Activated gamma-delta T cell treated with anti-CD3 and anti-CD28 coated beads, Interleukin-2, amount 50 U/mL, for 16 hours (primary cell): ENCODE measurements around the gene GPR84.
"Not testable (repeated sequence)": the region's sequence is repeated elsewhere in the genome, so short reads cannot be mapped to it uniquely, and the experiment has no call there.

Experiments
- DNase-seq: peaks from one replicate; pipeline ENCODE4 v3.0.0-alpha.2; 2020; ENCODE audit warnings: low read depth

Gene GPR84

DNA sequence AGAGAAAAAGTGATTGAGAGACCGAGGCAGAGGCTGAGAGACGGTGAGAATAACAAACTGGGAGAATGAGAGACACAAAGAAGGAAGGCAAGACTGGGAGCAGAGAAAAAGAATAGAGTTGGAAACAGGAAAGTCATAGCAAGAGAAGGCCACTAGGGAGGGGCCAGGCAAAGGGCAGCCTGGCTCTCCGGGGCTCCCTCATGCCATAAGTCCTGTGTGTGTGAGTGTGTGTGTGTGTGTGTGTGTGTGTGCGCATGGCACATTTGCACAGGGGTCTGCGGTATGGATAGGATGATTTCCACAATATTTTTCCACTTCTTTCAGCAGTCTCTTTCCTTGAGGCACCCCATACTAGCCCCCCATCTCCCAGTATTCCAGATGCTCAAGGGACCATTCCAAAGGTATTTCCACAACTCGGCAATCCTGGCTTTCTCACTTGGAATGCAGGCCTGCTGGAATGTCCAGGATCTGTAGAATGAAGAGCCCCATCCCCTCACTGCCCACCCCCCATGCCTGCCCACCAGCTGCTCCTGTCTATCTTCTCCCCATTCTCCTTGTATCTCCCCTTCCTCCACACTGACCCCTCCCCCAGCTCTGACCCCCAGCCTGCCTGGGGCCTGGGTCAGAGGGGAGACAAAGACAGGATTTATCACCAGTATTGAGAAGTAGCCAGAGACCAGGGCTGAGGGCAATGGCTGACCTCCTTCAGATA lies 9.0 kb downstream of the GPR84 start:
- DNase-seq = no peak

DNA sequence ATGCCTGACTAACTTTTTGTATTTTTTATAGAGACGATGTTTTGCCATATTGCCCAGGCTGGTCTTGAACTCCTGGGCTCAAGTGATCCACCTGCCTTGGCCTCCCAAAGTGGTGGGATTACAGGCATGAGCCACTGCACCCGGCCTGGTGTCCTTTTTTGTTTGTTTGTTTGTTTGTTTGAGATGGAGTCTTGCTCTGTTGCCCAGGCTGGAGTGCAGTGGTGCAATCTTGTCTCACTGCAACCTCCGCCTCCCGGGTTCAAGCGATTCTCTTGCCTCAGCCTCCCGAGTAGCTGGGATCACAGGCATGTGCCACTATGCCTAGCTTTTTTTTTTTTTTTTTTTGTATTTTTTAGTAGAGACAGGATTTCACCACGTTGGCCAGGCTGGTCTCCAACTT lies 10.0 kb downstream of the GPR84 start:
- not testable (repeated sequence) for DNase-seq

DNA sequence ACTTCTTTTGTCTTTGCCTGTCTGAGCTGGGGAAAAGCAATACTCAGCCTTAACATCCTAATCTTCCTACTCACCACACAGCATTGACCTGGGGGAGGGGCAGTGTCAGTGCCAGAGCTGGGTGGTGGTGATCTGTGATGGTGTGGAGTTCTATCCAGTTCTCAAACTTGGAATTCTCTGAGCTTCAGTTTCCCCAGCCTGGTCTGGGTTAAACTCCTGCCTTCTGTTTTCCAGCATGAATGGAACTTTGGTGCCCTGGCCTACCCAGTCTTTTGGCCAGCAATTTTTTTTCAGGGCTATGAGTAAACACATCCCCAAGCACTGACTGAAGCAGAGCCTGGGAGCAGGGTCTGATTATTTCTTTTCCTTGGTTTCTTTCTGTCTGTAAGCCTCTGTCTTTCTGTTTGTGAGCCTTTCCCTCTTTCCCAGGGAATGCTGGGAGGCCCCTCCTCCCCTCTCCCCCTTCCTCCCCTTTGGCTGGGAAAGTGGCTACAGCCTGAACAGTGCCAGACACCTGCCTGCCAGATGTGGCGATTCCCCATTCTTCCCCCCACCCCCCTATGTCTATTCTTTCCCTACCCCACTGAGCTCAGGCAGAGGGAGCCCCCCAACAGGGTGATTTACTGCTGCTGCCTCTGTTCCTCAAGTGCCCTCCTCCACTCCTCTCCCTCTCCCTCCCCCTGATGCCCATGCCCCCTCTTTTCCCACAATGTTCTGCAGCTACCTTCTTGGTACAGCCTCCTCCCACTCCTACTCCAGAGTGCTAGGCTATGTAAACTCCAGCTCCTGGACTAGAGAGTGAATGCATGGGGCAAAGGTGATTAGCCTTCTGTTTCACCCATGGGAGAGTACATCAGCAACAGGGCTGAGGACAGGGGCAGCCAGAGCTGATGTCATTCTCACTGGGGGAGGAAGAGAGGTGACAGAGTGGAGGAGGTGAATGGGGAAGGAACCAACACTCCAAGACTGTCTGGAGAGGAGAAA lies 11.1 kb downstream of the GPR84 start:
- no peak for DNase-seq

DNA sequence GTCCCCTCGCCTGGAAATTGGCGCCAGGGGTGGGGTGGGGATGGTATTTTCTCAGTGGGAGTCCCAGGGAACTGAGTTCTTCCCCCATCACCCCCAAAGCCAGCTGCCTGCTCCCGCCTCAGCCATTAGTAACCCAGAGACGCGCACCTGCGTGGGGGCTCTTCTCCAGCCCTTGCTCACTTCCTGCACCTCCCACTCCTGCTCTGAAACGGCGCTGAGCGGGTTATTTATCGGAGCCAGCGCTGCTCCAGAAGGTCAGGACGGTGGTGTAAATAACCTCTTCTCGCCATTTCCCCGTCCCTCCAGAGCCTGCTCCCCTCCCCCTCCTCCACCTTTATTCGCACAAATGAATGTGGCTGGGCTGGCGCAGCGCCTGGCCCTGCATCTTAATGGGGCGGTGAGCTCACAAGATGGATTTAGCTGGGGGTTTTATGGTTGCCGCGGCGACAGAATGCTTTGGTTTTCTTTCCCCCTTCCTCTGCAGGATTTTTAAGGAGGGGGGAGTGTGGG lies 12.2 kb downstream of the GPR84 start:
- peak; percentile 13 for DNase-seq

DNA sequence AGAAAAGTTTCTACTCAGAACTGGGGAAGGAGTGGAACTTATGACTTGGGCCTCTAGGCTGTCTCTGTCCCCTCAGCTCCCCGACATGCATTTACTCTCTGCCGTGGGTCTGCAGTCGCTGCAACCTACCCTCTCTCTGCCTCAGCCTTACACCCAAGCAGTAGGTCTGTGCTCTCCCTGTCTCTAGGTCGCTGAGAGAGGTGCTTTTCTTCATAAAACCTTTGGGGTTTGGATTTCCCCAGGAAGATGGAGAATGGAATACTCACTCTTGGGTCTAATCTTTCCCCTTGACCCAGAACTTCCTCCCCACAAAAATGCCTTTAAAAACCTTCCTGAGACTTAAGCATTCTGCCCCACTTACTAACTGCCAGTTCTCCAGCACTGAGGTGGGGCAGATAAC lies 12.9 kb downstream of the GPR84 start:
- no peak for DNase-seq

DNA sequence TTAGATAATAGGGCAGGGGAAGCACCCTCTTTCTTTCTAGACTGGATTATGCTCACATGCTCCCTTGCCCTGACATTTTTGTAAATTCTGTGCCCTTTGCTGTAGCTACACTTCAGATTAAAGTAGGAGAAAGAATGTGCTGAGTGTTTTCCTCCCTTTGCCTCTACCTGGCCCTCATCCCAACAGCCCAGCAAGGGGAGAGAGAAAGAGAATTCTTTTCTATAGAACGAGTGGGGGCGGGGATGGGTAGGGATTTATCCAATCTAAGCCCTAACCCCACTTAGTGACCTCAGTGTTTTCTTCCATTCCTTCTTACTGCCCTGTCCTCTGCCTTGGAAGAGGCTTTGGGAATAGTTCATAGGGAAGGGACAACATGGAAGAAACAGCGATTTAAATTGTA lies 13.5 kb downstream of the GPR84 start:
- no peak for DNase-seq

DNA sequence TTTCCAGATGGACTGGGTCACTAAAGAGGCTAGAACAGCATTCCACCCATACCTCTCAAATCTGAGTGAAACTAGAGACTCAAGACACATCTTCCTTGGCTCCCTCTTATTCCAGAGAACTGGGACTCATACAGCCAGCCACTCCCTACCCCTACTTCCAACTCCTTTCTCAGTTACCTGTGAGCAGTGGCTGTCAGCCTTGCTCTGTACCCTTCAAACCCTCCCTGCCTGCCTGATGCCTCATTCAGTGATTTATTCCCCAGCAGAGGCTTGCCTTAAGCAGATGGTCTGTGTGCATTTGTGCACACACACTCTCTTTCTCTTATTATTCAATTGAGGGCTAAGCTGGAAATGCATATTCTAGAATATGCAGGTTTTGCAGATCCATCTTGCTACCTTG lies 14.6 kb downstream of the GPR84 start:
- no peak for DNase-seq

DNA sequence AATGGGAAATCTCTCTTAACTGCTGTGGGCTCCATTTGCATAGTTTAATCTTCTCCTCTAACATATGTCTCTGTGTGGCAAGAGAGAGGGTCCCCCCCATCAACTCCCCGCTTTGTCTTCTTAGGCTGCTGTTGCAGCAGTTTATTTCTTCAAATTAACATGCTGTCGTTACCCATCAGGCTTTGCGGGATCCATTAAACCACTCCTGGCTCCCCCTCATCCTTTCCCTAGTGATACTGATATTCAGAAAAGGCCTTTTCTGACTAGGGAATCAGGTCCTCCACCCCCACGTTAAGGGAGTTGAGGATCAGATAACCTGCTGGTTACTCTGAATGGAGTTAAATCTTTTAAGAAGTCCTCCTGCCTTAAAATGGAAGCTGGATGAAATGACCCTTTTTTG lies 15.2 kb downstream of the GPR84 start:
- DNase-seq = no peak

DNA sequence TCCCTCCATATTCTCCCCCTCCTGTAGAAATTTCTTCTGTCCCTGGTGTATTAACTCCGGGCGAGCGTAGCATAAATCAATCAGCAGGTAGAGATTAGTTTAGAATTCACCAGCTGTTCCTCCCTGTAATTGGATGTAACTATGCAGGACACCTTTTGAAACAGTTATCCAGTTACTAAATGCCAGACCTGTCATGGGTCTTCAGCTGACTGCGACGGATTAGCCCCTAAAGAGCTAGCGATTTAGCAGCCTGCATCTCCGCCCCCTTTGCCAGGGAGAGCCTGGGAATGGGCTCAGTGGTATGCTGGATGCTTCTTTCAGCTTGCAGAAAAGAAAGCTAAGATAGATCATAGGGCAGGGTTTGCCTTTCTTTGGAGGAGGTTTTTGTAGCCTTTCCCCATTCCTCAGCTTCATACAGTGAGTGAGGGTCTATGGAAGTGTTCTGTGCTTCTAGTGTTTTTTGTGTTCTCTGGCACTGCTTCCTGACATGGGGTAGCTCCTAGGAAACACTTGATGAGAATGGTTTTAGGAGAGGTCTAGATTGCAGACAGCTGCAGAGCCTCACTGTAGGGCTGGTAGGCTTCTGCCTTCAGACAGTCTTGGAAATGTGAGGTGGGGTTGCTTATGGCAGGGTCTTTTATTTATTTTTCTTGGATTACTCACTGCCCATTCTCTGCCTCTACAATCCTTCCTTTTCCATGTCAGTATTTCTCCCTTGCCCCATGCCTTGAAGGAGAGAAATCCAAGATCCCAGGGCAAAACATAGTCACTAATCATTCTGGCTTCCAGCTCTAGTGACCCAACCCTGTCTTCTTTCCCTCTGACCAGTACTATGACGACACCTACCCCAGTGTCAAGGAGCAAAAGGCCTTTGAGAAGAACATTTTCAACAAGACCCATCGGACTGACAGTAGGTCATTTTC lies 22.6 kb downstream of the GPR84 start:
- DNase-seq = no peak

DNA sequence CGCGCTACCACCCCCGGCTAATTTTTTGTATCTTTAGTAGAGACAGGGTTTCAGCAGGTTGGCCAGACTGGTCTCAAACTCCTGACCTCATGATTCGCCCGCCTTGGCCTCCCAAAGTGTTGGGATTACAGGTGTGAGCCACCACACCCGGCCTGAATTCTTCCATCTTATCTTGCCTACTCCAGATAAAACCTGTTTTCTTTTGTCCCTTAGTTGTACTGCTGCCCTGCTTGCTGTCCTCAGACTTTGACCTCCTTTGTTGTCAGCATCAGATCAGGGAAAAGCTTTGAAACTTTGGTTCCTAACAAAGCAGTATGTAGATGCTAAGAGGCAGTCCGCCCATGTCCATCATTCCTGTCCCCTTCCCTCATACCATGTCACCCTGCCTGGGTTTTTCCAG lies 23.4 kb downstream of the GPR84 start:
- DNase-seq = no peak

DNA sequence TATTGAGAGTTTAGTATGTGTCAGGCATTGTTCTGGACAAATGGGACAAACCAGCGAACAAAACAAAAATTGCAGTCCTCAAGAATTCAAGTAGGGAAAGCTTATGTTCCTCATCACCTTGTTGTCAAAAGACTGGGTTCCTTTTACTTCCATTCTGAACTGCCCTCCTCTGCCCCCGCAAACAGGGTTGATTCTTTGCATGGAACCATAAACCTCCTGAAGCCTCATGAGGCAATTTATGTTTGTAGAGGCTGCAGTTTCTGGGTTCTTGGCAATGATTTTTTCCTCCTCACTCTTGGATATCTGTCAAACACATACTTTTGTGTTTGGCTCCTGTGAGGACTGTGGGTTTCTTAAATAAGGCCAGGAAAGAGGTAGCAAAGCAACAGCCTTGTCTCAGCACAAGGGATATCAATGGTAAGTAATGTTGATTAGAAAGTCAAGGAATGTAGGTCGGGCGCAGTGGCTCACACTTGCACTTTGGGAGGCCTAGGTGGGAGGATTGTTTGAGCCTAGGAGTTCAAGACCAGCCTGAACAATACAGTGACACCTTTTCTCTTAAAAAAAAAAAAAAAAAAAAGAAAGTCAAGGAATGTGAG lies 25.5 kb downstream of the GPR84 start:
- no peak for DNase-seq

DNA sequence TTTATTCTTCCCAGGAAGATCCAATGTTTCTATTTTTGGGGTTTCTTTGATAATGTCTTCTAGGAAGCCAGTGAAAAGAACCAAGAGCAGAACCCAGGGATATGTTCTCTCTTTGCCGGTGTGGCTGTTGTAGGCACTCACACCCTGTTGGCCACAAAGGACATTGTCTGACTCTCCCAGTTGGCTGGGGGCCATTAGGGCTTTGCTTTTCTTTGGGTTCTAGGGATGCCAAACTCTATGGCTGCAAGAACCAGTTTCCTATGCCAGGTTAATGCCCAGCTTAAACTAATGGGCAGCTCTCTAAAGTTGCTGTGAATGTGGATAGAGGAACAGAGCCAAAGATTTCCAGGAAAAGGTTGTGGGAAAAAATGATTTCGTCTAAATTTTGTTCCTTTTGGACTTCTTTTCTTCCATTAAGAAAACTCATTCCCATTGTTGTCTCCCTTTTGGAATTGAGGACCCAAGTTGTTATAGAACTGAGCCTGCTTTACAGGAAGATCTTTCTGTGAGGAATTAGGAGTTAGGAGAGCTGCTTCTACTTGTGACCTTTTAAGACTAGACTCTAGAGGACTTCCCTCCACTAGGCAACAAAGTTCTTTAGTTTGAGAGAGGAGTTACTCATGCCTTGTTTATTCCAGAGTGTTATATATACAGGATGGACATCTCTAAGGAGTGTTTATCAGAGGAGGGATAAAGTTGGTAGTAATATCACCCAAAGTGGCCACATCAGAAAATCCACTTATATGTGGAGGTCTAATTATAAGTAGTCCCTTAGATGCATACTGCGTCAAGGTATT lies 26.2 kb downstream of the GPR84 start:
- no peak for DNase-seq

DNA sequence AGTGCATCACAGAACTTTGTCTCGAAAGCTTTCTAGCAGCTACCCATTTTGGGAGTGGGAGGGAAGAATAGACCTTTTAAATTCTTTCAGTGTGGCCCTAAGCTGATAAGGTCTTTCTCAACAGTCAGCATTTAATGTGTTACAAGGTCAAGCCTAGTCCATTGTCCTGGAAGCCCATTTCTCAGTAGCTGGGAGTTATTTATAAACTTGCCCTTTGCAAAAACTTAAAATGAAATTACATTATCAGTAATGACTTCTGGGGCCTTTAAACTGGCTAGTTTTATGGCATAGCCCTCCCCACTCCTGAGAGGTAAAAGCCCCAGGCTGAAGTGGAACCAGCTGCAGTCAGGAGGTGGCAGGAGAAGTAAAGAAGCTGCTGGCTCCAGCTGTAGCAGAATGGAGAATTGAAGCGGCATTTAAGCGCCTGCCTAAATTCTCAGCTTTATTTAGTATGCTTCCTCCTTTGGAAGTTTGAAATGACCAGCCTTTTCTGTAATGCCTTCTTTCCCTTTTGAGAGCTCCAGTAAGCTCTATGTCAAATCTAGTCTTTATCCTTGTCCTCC lies 26.9 kb downstream of the GPR84 start:
- no peak for DNase-seq

DNA sequence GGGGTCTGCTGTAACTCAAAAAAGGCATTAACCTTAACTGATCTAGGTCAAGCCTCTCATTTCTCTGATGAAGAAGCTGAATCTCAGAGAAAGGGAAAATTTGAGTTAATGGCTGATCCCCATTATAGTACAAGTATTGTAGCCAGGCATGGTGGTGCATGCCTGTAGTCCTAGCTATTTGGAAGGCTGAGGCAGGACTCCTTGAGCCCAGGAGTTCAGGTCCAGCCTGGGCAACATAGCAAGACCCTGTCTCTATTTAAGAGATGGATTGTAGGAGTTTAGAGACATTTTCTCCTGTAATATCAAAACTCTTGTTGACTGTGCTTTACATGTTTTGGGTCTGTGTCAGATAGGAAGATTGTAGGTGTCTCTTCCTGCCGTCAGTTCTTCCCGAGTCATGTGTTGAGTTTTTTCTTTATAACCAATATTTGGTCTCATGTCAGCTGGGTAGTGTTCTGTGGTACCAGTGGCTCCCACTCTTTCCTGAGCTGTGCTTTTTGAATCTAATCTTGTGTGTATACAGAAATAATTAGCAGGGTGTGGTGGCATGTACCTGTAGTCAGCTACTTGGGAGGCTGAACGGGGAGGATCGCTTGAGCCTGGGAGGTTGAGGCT lies 30.8 kb downstream of the GPR84 start:
- DNase-seq = no peak

DNA sequence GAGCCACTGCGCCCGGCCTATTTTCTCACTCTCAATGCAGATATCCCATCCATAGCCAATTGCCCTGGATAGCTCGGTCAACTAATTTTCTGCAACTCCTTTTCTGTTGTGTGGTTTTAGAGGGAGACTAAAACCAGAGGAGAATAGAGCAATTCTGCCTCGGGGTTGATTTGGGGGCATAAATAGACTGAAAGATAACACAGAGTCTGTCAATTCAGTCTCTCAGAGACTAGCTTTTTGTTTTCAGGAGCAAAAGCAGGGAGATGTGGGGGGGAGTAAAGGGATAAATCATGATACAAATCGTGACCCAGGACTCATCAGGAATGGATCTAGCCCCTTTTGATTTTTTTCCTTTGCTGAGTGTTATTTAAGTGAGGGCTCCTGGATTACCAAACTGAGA lies 32.8 kb downstream of the GPR84 start:
- DNase-seq = no peak

DNA sequence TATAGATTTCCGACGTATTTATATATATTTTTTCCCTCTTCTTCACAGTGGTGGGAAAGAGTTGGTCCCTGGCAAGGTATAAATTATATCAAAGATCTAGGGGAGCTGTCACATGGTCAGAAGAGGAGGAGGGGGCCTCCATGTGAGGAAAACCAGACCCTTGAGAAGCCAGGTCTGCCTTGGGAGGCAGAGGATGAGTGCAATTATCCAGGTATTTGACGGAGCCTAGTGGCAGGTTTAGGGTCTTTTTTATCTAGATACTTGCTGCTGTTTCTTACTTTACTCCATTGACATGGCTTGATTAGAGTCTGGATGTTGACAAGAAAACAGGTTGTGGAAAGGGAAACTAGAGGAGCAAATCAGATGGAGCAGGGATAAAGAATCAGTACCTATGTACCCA lies 33.8 kb downstream of the GPR84 start:
- DNase-seq = no peak

DNA sequence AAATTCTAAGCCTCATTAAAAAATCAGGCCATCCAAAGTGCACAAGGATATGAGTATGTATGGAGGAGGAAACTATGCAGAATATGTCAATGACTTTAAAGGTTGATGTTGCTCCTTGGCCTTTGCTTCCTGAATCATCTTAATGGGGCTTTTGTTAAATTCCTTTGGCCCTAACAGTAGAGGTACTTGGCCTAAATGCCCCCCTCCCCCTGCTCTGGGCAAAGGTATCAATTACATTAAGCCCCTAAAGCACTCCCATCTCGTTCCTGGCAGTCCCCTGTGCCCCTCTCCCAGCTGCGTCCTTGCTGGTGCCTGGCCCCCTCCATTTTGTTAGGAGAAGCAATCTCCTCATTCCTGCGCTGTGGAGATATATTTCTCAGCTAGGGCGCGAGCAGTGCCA lies 34.5 kb downstream of the GPR84 start:
- DNase-seq = no peak

DNA sequence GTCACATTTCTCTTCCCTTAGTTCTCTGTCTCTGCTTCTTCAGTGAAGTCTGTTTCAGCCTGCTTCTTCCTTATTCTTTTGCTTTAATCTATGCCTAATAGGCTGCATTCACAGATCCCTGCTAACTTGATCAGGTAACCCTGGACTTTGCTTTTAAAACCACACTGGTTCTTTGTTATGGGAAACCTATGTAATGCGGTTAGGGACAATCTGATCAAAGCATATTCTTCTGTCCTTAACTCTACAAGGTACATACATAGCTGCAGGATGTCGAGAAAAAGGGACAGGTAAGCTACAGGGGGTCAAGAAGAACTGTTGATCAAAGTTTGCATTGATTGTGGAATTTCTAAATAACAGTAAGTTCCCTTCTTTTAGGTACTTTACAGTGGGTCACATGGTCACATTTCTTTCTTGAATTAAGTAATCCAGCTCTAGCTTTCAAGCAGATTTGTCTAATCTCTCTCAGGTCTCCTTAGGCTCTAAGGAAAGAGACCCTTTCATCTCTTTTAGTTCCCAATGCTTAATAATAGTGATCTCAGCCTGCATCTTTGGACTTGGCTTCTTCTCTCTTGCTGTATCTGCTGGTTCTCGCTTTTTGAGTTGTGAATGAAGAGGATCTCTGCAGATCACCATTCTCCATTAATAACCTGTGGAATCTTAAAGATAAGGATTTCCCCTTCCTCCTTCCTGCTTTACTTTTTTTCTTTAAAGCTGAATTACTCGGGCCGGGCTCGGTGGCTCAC lies 35.5 kb downstream of the GPR84 start:
- no peak for DNase-seq

DNA sequence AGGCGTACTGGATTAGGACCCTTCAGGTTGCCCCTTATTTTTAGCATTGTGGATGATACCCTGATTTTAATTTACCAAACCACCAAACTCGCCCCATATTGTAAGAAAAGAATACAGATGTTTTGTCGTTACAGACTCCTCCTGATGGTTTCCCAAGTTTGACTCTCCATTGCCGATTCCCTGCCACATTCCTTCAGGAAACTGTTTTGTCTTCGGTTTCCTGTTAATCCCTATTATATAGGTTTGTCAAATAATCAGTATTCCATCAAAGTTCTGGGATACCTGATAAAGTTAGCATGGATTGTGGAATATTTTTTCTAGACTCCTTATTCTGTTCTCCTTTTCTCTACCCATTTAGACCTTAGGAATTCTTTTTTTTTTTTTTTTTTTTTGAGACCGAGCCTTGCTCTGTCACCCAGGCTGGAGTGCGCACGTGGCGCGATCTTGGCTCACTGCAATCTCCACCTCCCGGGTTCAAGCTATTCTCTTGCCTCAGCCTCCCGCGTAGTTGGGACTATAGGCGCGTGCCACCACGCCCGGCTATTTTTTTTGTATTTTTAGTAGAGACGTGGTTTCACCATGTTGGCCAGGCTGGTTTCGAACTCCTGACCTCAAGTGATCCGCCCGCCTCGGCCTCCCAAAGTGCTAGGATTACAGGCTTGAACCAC lies 38.7 kb downstream of the GPR84 start:
- not testable (repeated sequence) for DNase-seq
